ENCODE results near the gene SUSD4.

DNA sequence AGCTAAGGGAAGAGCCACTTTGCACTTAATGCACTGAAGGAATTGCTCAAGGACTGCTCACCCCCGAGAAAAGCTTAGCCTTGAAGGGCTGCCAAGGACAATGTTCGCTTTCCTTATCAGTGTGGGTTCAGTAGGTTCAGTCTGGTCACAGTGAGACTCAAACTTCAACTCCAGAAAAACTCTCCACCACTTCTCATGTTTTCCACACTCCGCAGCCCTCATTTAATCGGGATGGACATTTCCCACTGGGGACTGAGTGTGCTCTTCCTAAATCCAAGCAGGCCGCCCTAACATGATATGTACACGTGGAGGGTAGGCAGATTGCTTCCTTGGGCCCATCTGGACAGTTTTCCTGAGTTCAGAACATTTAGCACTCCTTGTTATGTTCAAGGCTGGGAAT, 19.5 kb downstream of the SUSD4 start:
- no peak for TF ChIP-seq POLR2AphosphoS5 (IDR thresholded peaks at IDR 0.05; ENCODE audit: low read depth, low read length)
- TF ChIP-seq, protein P1, sequence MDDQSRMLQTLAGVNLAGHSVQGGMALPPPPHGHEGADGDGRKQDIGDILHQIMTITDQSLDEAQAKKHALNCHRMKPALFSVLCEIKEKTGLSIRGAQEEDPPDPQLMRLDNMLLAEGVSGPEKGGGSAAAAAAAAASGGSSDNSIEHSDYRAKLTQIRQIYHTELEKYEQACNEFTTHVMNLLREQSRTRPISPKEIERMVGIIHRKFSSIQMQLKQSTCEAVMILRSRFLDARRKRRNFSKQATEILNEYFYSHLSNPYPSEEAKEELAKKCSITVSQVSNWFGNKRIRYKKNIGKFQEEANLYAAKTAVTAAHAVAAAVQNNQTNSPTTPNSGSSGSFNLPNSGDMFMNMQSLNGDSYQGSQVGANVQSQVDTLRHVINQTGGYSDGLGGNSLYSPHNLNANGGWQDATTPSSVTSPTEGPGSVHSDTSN (IDR thresholded peaks at IDR 0.05): no peak
- no peak for TF ChIP-seq GABPA (IDR thresholded peaks at IDR 0.05; ENCODE audit: low read depth)
- TF ChIP-seq, protein P2, sequence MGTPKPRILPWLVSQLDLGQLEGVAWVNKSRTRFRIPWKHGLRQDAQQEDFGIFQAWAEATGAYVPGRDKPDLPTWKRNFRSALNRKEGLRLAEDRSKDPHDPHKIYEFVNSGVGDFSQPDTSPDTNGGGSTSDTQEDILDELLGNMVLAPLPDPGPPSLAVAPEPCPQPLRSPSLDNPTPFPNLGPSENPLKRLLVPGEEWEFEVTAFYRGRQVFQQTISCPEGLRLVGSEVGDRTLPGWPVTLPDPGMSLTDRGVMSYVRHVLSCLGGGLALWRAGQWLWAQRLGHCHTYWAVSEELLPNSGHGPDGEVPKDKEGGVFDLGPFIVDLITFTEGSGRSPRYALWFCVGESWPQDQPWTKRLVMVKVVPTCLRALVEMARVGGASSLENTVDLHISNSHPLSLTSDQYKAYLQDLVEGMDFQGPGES (IDR thresholded peaks at IDR 0.05; ENCODE audit: low read depth, low read length): no peak
- no peak for TF ChIP-seq MXI1 (IDR thresholded peaks at IDR 0.05; ENCODE audit: low read depth, low read length)
- TF ChIP-seq, protein P3, sequence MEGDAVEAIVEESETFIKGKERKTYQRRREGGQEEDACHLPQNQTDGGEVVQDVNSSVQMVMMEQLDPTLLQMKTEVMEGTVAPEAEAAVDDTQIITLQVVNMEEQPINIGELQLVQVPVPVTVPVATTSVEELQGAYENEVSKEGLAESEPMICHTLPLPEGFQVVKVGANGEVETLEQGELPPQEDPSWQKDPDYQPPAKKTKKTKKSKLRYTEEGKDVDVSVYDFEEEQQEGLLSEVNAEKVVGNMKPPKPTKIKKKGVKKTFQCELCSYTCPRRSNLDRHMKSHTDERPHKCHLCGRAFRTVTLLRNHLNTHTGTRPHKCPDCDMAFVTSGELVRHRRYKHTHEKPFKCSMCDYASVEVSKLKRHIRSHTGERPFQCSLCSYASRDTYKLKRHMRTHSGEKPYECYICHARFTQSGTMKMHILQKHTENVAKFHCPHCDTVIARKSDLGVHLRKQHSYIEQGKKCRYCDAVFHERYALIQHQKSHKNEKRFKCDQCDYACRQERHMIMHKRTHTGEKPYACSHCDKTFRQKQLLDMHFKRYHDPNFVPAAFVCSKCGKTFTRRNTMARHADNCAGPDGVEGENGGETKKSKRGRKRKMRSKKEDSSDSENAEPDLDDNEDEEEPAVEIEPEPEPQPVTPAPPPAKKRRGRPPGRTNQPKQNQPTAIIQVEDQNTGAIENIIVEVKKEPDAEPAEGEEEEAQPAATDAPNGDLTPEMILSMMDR (IDR thresholded peaks at IDR 0.05): no peak
- TF ChIP-seq, protein P4, sequence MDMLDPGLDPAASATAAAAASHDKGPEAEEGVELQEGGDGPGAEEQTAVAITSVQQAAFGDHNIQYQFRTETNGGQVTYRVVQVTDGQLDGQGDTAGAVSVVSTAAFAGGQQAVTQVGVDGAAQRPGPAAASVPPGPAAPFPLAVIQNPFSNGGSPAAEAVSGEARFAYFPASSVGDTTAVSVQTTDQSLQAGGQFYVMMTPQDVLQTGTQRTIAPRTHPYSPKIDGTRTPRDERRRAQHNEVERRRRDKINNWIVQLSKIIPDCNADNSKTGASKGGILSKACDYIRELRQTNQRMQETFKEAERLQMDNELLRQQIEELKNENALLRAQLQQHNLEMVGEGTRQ (IDR thresholded peaks at IDR 0.05; ENCODE audit: borderline replicate concordance, low read depth, low read length): no peak
- no peak for TF ChIP-seq TCF12 (IDR thresholded peaks at IDR 0.05)
- TF ChIP-seq ELF1 (IDR thresholded peaks at IDR 0.05): no peak
- TF ChIP-seq CHD2 (IDR thresholded peaks at IDR 0.05; ENCODE audit: low read length, partially characterized antibody): no peak
- TF ChIP-seq SIN3A (IDR thresholded peaks at IDR 0.05; ENCODE audit: borderline replicate concordance, low read depth, low read length): no peak
- TF ChIP-seq EP300 (IDR thresholded peaks at IDR 0.05; ENCODE audit: borderline replicate concordance in 1 of 2, low read depth in 1 of 2, low read length in 1 of 2): no peak
- TF ChIP-seq, protein P5, sequence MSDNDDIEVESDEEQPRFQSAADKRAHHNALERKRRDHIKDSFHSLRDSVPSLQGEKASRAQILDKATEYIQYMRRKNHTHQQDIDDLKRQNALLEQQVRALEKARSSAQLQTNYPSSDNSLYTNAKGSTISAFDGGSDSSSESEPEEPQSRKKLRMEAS (IDR thresholded peaks at IDR 0.05; ENCODE audit: low read depth): no peak
- TF ChIP-seq RAD21 (IDR thresholded peaks at IDR 0.05; ENCODE audit: low read length): no peak

All from SK-N-SH (cell line).